M059J (cell line): ENCODE results near the gene SMAD2. TPM values are rescaled to one million over a fixed set of nuclear protein-coding genes. Genes with fewer than 3 reads are reported as not detected.
"Not testable (repeated sequence)": the region's sequence is repeated elsewhere in the genome, so short reads cannot be mapped to it uniquely, and the experiment has no call there.

Experiments
- DNase-seq: peaks from one replicate; pipeline ENCODE4 v3.0.0-alpha.2; 2012; ENCODE audit warnings: low read depth
- total RNA-seq: library from RNA; depleted of rRNA; stranded (reverse); fragments of >200 nt; shearing (Covaris generic); gene quantifications from 2 replicates; pipeline ENCODE4 v1.2.3, GENCODE V29; 2014

Gene SMAD2
- total RNA-seq, 1 experiment from 2014 or later: 171 TPM

DNA sequence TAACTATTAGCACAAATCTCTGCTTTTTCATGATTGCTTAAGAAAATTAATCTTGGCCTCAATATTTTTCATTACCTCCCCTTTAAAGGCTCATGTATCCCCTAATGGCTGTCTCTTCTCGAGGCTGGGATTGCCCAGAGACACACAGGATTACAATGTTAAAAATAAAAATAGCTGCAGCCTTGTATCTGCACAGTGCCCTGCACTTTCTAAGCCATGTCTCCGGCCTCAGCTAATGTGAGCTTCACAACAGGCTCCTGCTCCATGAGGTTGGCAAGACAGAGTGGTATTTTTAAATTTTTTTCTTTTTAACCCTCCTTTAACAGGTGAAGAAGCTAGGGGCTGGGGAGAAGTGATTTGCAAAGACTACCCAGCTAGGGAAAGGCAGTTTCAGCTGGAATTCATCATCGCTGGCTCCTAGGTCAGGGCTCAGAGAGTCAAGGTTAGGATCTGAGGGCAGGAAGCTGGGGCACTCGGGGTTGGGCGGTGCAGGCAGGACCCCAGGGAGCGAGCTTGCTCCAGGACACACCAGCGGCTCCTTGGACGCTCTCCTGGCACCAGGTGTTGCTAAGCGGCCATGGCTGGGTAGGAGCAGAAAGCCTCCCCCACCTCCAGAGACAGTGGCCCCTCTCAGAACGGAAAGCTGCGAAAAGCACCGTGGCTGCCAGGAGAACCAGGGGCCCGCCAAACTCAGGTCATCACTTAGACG is 135.6 kb downstream of the SMAD2 start:
- no peak for DNase-seq

DNA sequence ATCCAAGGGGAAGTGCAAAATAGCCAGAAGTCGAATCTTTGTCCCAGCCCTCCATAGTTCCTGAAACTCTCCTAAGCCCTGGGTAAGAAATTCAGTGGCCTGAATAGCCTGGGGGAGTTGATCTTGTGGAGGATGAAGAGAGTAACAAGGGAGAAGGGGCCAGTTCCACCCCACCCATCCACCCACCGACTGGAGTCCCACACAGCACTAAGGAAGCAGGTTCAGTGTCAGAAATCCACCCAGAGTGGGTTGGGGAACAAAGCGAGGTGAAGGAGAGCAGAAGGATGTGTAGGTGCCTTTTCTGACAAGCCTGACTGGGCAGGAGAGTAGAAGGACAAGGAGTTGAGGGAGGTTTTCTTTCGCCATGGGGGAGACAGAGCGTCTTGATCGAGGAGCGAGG is 136.8 kb downstream of the SMAD2 start:
- no peak for DNase-seq

DNA sequence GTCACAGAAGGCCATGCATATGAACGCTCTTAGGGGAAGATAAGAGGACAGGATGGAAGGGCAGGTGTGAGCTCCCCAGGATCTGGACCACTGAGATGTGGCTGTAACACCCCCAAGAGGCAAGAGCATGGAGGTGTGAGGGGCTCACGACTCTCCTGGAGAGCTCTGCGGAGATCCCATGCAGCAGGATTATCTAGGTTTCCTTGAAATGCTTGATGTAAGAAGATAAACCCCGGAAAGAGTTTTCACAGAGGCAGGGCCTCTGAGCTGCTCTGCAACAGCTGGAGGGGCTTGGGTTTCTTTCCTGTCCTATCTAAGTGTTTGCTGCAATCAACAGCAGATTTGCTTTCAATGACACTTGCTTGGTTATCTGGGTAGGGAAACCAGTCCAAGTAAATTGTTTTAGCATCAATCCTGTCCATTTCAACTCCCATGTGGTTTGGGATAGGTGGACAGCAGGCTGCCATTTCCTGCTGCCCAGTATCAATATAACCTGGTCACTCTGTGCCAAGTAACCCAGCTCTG is 138.9 kb downstream of the SMAD2 start:
- no peak for DNase-seq

DNA sequence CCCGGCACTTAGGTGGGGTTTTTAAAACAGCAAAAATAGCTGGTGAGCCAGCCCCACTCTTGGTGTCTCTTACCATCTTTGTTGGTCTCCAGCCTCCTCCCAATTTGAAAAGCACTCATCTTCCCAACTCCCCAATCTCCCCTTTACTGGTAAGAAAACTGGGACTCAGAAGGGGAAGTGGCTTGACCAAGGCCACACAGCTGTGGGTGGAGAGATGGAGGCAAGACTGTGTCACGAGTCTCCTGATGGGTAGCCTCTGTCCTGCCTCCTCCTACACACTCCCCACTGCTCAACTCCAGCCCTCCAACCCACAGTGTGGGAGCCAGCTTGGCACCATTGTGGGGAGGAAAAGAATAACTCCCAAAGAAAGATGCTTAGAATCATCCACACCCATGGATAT is 140.4 kb downstream of the SMAD2 start:
- DNase-seq: no peak

DNA sequence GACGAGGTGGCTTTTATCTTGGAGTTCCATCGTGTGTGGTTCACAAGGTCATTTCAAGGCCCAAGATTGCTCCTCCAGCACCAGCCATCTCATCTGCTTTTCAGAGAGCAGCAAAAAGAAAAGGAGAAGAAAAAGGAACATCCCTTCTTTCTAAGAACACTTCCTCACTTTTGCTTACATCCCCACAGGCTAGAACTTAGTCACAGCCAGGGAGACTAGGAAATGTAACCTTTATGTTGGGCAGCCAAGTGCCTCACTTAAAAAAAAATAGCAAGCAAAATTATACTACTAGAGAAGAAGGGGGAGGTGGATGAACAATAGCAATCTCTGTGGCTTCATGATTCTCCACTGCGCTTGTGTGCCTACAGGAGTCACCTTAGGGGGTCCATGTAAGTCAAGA is 141.8 kb downstream of the SMAD2 start:
- no peak for DNase-seq

DNA sequence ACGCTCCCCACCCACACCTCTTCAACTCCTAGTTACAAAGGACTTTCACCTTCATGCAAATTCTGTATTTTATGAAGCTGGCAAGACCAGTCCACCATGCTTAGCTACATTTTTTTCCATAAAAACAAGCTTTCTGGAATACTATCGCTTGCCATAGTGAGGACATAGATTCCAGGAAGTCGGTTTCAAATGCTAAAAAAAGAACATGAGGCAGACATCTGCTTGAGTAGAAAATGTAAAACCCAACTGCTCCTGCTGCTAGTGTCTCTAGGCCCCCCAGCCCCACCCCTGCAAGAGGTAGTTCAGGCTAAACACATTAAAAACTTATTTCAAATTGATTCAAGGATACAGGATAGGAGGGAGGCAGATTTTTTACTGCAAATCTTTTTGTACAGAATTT is 148.9 kb downstream of the SMAD2 start:
- no peak for DNase-seq

DNA sequence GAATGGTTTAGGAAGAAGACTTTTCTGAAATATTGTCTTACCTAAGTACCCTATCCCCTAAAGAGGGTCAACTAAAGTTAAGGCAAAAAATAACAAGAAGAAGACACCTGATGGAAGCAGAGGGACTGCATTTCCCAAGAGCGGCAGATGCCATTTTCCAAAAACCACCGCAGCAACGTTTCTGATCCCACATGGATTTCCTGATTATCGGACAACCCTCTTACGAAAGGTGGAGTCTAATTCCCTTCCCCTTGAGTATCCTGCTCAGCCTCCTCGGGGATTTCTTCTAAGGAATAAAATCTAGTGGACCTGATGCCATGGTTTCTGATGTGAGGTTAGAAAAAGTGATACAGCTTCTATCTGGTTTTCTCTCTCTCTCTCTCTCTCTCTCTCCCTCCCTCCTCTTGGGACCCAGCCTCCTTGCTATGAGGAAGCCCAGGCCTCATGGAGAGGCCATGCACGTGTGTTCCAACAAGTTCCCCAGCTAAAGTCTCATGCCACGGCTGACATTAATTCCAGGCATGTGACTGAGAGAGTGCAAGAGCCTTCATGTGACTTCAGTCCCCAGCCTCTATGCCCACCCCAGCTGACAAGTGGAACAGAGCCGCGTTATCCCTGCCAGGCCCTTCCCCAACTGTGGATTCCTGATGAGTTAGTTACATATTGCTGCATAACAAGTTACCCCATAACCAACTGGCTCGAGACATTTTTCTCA is 150.3 kb downstream of the SMAD2 start:
- DNase-seq: no peak

DNA sequence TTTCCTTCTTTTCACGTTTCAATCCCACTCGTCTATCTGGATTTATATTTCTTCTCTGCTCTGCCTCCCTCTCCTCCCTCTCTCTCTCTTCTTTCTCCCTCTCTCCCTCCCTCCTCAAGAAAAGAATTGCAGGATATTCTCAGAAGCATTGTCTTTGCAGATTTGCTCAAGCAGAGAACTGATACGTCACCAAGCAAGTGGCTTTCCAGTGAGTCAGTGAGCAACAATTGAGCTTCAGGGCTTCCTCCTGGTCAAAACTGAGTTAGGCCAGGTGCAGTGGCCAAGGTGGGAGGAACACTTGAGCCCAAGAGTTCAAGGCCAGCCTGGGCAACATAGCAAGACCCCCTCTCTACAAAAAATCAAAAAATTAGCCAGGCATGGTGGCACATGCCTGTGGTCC is 151.1 kb downstream of the SMAD2 start:
- peak; percentile 74 for DNase-seq

DNA sequence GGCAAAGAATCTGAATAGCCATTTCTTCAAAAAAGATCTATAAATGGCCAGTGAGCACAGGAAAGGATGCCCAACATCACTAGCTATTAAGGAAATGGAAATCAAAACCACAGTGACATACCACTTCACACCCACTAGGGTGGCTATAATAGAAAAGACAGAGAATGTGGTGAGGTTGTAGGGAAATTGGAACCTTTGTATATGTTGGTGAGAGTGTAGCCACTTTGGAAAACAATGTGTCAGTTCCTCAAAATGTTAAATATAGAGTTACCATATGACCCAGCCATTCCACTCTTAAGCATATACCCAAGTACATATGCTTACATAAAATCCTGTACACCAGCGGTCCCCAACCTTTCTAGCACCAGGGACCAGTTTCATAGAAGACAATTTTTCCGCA is 152.8 kb downstream of the SMAD2 start:
- DNase-seq: peak; percentile 7

DNA sequence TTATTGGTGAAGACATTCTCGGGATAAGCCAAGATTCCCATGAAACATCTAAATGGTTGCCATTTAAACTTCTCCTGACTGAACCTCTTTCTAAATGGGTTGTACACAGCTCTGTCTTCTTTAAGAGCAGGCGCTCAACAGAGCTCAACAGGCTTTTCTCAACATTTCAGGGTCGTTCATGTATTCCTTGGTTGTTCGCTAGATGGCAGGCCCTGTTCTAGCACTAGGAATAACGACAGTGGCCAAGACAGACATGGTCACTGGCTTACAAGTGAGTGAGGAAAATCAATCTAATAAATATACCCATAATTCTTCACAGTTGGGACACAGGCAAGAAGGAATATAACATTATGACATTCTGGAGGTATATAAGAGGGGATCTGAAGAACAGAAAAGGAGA is 154.5 kb downstream of the SMAD2 start:
- DNase-seq: peak; percentile 62

DNA sequence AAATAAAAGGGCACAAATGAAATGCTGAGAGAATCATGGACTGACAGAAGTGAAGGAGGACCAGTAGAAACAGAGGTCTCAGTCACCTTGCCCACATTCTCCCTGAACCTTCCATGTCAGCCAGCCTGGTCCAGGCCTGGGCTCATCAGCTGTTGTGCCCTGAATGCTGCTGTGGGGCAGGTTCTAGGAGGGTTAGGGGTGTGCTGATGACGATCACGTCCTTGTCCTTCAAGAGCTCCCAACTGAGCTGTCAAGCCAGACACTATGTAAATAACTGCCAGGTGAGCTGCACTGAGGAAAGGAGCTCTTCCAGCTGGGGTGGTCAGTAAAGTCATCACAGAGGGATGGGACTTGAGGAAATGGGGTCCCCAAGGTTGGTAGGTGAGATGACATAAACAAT is 156.5 kb downstream of the SMAD2 start:
- DNase-seq: no peak

DNA sequence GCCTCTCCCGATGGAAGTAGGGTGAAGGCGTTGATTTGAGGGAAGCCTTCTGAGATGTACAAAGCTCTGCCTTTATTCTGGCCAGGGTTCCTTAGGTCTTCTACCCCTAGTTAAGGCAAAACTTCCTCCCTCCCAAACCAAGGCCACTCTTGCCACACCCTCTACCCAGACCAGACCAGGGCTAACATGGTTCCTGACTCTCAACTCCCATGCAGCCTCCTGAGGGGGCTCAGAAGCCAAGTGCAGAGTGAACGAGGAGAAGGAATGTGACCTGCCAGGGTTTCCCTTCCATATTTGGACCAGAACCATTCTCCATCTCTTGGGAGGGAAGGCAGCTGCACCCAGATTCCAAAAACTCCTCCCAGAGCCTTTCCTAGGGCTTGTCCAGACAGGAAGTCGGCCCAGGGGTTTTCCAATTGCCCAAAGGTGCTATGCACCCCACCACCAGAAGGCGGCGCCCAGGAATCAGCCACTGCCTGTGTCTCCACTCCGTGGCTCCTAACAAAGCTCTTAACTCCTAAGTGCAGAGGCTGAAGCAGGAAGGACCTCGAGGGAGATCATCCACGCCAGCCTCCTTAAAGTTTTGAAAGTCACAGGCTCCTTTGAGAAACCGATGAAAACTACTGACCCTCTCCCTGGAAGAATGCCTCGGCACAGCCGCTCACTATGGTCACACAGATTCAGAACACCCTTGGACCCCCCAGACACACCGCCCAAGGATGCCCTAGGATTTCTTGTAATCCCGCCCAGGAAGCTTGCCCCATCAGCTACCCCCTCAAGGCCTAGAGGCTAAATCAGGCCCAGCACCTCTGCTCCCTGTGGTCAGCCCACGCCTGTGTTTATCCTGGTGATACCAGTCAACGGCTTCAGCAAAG is 157.8 kb downstream of the SMAD2 start:
- peak; percentile 70 for DNase-seq

DNA sequence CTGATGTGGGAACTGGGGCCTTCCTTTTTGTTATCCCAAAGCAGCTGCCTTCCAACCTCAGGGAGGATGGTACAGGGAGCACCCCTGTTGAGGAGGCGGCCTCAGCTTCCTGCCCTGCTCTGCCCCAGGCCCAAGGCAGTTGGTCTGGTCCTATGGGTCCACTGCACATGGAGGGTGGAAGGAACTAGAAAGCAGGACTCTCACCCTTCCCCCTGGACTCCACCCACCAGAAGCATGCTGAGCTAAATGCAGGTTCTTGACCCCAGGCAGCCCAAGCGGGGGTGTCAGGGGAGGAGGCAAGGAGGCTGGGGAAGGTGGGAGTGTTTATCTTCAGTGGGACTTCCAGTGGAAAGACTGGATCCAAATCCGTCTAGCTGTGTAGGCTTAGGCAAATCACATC is 158.5 kb downstream of the SMAD2 start:
- DNase-seq: no peak

DNA sequence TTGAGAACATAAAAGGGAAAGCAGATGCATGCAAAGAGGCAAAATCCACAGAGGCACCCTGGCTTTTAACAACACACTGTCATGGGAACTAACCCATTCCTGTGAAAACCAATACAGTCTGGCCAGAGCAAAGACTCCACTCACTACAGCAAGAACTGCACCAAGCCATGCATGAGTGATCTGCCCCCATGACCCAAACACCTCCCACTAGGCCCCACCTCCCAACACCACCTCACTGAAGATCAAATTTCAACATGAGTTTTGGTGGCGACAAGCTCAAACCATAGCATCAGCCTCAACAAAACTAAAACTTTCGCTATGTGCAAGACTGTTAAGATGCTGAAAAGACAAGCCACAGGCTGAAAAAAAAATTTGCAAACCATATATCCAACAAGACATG is 162.8 kb downstream of the SMAD2 start:
- no peak for DNase-seq

DNA sequence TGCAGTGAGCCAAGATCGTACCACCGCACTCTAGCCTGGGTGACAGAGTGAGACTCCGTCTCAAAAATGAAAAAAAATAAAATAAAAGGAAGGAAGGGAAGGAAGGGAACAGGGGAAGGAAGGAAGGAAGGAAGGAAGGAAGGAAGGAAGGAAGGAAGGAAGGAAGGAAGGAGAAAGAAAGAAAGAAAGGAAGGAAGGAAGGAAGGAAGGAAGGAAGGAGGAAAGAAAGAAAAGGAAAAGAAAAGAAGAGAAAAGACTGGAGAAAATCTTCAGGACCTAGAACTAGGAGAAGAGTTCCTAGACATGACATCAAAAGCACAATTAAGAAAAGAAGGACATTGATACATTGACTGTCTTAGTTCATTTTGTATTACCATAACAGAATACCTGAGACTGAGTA is 163.3 kb downstream of the SMAD2 start:
- DNase-seq: not testable (repeated sequence)
